ENCODE data around the gene CEP41.

CEP41 gene

DNA sequence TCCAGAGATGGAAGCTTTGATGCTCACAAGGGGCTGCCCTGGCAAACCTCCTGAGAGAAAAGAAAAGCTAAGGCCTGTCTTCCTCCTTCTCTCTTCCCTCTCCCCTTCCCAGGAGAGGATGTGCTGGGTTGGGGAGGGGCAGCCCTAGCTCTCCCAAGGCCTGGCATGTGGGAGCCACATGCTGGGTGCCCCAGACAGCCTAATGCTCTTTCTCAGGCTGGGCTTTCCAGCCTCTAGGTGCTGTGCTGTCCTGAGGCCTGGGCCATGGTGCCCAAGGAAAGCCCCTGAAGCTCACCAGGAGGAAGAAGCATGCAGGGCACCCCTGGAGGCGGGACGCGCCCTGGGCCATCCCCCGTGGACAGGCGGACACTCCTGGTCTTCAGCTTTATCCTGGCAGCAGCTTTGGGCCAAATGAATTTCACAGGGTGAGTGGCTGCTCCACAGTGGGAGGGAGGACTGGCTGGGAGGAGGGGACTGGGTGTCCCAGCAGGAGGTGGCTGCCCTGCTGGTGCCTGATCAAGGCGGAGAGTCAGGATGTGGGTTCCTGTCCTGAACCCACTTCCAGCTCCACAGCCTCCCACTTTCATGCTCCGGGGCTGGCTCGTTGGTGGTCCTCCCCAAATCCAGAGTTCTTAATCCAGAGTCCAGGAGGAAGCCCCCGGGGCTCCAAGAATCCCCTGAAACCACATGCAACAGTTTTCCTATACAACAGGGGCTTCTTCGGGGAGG lies 94.5 kb downstream of the CEP41 start:
- DNase-seq: no peak

DNA sequence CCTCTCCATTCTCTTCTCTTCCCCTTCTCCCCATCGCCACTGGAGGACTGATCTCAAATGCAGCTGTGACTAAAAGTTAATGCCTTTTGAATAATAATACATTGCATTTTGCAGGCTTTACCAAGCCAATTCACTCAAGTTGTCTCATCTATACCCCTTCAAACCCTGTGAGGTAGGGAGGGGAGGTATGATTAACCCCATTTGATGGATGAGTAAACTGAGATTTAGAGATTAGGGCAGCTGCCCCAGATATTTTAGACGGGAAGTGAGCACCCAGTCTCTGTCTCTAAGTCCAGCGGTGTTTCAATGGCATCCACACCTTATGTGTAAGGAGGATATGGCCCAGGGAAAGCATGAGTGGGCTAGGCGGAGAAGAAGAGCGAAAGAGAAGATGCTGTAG lies 95.1 kb downstream of the CEP41 start:
- DNase-seq: no peak

GRCh38 chr7:130345136-130345535 lies 95.7 kb downstream of the CEP41 start:
- DNase-seq: no peak

- no peak for DNase-seq
These were observed 96.4 kb downstream of the CEP41 start, which contains the start of gene CPA5 for GRCh38 chr7:130344271-130344866. Gene CPA5, plus strand, starts transcription at chr7:130344816. Its CDS starts 1,670 bp downstream, at chr7:130346486.

All from activated CD4-positive, alpha-beta T cell treated with anti-CD3 and anti-CD28 coated beads, Interleukin-2, Interleukin-6, amounts not matched to agents 100 ng/mL and 50 ng/mL, durations not matched to agents 16 hours and 8 hours (primary cell).